ENCODE data around the gene ST3GAL2.
A peak's percentile ranks its signal among the peaks of the same experiment; 100 is the strongest.

The ST3GAL2 gene, protein sequence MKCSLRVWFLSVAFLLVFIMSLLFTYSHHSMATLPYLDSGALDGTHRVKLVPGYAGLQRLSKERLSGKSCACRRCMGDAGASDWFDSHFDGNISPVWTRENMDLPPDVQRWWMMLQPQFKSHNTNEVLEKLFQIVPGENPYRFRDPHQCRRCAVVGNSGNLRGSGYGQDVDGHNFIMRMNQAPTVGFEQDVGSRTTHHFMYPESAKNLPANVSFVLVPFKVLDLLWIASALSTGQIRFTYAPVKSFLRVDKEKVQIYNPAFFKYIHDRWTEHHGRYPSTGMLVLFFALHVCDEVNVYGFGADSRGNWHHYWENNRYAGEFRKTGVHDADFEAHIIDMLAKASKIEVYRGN

DNA sequence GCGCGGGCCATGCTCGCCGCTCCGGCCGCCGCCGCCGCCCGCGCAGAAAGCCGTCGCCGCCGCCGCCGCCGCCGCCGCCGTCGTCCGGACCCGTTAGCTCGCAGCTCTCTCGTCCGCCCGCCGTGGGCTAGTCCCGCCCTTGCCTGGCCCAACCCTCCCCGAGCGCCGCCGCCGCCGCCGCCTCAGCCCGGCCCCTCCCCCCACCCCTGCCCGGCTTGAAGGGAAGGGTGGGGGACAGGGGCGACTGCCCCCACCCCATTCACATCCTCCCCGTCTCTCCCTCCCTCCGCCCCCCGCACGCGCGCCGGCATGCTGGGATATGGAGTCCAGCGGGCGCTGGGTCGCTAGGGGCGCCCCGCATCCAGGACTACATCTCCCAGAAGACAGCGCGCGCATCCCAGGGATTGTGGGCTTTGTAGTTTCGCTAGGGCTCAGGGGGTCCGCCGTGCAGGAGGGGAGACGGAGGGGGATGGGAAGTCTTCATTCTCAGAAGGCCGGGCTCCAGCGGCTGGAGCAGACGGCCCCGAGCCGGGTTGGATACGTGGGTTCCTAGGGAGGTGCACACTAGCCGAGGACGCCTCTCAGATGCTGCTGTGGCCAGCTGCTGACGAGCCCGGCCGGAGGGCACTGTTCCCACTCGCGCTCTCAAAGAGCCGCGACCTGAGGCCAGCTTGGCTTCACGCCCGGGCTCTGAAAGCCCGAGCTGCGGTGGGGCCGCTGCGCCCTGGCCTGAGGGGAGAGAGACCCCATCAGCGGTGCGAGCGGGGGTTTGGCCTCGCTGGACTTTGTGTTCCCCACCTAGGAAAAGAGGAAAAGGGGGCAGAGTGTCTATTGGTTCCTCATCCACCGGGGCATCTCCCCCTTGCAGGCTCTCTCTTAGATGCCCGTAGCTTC is at the start of gene ST3GAL2:
Gene ST3GAL2, minus strand, starts transcription at position 132 of the 894 bp plus-strand sequence. CDS start 40,570 bp downstream, outside the sequence.
- peak; percentile 86 for DNase-seq (ENCODE audit: low spot score)

DNA sequence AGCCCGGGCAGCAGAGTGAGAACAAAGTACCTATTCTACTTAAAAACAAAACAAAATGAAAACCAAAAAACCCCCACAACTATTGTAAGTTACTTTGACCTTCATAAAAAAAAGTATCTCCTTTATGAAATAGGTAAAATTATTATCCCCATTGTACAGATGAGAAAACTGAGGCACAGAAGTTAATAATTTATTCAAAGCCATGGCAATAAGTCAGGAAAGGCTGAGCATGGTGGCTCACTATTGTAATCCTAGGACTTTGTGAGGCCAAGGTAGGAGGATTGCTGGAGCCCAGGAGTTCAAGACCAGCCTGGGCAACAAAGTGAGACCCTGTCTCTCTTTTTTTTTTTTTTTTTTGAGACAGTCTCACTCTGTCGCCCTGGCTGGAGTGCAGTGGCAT is 46.0 kb upstream of the ST3GAL2 start:
- DNase-seq (ENCODE audit: low spot score) = no peak

- DNase-seq (ENCODE audit: low spot score) = no peak
These were observed 44.5 kb upstream of the ST3GAL2 start for GRCh38 chr16:70483426-70483825.

DNA sequence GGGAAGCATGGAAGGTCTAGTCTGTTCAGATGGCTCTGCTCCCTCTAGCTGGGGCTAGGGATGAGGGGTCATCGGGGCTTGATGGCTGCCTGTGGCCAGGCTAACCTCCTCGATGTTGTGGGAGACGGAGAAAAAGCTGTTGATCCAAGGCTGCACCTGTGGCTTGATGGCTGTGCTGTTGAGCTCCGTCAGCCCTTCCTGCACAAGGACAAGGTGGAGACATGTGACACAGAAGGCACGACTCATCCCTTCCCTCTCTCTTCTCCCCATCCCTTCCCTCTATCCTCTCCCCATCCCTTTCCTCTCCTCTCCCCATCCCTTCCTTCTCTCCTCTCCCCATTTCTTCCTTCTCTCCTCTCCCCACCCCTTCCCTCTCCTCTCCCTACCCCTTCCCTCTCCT is 43.7 kb upstream of the ST3GAL2 start:
- DNase-seq (ENCODE audit: low spot score) = no peak

DNA sequence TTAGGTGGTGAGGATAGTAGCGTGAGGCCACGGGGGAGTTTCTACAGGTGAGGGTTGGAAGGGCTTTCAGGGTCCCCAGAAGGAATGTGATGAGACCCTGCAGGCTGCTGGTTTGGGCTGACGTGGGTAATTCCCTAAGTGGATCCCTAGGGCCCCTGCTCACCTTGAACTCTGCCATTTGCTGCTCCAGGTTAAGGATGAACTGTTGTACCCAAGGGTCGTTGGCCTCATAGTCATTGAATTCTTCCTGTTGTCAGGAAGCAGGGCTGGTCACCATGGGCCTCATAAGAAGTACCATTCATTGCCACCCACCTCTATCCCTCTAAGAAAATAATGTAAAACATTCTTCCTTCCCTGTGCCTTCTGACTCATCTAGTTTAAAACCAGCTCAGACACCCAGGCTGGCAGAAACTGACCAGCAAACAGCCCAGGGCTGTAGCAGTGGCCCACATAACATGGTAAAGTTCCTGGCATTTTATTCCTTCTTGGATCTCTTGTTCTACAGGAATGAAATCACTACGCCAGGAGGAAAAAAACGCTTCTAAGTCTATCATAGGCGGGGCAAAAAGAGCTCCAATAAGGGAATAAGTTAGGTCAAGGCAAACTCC is 43.1 kb upstream of the ST3GAL2 start:
- no peak for DNase-seq (ENCODE audit: low spot score)

DNA sequence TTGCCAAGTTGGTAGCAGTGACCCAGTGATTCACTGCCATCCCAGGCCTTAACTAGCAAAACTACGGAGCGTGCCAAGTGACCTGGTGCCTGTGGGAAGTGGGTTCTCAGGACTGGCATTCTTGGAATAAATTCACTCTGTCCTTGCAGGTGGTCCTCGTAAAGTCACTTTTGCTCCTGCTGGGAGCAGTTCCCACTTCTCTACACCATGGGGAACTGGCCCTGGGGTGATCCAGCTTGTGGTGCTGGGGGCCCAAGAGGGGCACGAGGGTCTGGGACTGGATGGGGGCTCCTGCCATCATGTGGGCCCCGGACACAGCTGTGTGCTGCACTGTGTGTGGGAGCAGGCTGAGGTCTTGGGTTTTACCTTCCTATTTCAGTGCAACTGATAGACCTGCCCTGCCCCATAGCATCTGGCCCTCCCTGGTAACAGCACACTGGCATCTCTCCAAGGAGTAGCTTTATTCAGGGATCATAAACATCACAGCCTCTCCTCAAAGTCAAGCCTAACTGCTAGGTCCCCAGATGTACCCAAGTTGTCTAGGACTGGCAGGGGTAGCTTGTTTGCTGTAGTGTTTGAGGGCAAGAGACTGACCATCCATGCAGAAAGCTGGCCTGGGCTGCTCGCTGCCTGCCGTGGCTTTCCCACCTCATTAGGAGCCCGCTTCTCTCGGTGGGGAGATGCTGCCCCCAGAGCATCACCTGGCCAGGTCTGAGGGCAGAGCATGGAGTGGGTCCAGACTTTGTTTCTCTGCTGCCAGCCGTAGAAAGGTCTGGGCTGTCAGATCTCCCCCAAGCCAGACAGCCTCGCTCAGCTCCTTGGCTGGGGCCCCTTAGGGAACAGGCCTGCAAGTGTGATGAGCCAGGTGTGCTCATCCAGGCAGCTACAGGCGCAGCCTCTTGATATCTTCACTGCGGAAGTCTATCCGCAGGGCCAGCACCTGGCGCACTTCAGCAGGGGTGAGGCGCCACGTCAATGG is 41.5 kb upstream of the ST3GAL2 start:
- DNase-seq (ENCODE audit: low spot score) = no peak

DNA sequence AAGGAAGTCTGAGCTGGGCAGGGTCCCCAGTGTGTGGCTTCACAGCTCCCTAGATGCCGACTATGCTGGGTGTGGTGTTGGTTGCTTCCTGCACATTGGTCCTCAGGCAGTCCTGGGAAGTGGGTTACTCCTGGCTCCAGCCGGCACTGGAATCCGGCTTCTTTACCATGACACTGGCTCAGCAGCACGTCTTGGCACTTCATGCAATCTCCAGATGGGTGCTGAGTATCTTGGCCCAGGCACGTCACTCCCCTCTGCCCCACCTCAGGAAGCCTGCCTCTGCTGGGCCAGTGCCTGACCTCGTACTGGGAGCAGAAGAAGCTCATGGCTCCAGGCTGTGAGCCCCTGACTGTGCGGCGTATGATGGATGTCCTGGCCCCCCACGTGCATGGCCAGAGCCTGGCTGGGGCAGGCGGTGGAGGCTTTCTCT is 40.0 kb upstream of the ST3GAL2 start:
- DNase-seq (ENCODE audit: low spot score) = no peak

DNA sequence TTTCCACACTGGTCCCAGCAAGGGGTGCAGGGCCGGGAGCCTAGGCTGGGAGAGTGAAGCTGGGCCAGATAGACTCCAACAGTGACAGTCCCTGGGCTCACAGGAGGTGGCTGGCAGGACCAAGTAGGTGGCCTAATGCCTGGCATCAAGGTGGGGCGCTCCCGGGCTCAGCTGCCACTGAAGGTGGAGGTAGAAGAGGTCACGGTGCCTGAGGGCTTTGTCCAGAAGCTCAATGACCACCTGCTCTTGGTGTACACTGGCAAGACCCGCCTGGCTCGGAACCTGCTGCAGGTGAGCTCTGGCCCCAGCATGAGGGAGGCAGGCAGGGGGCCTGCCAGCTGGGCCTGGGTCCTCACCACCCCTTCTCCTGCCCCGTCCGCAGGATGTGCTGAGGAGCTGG is 39.3 kb upstream of the ST3GAL2 start:
- no peak for DNase-seq (ENCODE audit: low spot score)

- peak; percentile 62 for DNase-seq (ENCODE audit: low spot score)
These were observed 37.5 kb upstream of the ST3GAL2 start for GRCh38 chr16:70476272-70477020.

DNA sequence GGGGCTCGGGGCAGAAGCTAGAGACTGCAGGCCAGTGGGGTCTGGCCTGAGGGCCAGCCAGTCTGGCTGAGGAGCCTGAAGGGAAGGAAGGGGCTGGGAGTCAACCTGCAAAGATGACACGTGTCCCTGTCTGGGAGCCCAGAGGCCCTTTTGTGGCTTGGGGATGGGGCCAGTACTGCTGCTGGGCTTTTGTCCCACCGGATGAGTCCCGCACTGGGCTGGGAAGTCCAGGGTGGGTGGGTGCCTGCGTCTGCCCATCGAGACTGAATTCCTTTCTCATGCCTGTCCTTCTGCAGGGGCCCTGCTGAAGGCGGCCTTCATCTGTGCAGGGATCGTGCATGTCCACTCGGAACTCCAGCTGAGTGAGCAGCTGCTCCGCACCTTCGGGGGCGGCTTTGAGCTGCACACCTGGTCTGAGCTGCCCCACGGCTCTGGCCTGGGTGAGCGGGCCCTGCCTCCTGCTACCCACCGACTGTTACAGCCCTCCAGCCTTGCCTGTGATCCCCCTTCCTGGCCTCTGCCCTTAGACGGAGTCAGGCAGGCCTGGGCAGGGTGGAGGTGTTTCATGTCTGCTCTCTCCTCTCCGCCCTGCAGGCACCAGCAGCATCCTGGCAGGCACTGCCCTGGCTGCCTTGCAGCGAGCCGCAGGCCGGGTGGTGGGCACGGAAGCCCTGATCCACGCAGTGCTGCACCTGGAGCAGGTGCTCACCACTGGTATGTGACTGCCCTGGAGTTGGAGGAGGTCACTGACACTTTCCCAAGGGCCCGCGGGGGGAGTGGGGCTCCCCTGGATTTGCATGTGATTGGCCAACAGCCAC is 36.4 kb upstream of the ST3GAL2 start:
- no peak for DNase-seq (ENCODE audit: low spot score)

- no peak for DNase-seq (ENCODE audit: low spot score)
These were observed 35.6 kb upstream of the ST3GAL2 start for GRCh38 chr16:70474320-70475053.

- no peak for DNase-seq (ENCODE audit: low spot score)
These were observed 34.8 kb upstream of the ST3GAL2 start for GRCh38 chr16:70473446-70474319.

- no peak for DNase-seq (ENCODE audit: low spot score)
These were observed 34.0 kb upstream of the ST3GAL2 start for GRCh38 chr16:70472786-70473433.

GRCh38 chr16:70470927-70471341 is 32.0 kb upstream of the ST3GAL2 start:
- DNase-seq (ENCODE audit: low spot score) = no peak

GRCh38 chr16:70470141-70470926 is 31.4 kb upstream of the ST3GAL2 start:
- DNase-seq (ENCODE audit: low spot score) = no peak

DNA sequence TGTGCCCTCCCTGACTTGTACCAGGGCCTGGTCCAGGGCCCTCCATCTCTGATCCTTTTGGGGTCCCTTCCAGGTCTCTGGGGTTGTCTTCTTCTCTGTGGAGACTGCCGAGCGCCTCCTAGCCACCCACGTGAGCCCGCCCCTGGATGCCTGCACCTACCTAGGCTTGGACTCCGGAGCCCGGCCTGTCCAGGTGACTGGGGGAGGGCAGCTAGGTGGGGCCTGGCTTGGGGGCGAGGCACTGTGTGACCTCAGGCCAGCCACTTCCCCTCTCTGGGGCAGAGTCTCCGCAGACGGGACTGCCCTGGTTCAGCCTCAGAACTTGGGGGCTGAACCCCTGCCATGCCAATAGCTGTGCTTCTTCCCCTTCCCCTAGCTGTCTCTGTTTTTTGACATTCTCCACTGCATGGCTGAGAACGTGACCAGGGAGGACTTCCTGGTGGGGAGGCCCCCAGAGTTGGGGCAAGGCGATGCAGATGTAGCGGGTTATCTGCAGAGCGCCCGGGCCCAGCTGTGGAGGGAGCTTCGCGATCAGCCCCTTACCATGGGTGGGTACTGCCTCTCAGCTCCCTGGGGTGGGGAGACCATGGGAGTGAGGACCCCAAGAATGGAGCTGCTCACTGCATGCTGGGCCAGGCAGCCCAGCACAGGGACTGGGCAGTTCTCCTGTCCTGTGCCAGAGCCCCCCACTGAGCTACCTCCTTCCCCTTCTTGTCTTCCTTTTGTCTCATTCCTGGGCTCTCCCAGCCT is 30.1 kb upstream of the ST3GAL2 start:
- no peak for DNase-seq (ENCODE audit: low spot score)

All from kidney capillary endothelial cell (primary cell).